ENCODE measurements around the gene BPIFB4.

BPIFB4 gene

DNA sequence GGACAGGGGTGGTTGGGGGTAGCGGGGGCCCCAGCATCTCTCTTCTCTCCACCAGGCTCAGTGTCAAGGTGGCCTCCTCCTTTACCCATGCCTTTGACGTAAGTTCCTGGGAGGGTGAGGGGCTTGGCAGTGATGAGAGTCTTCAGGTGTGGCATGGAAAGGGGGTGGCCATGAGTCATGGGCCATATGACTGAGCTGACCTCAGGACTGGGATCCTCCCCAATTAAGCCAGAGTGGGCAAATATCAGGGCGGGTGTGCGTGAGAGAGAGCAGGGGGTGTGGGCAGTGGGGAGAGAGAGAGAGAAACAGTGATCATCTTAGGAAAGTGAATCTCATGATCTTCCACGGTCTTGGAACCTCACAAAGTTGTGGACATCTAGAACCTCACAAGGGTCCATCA lies 8.2 kb upstream of the BPIFB4 start:
- no peaks in the 10 kb centered on the region for H3K27me3 ChIP-seq
- TF ChIP-seq, protein P1, sequence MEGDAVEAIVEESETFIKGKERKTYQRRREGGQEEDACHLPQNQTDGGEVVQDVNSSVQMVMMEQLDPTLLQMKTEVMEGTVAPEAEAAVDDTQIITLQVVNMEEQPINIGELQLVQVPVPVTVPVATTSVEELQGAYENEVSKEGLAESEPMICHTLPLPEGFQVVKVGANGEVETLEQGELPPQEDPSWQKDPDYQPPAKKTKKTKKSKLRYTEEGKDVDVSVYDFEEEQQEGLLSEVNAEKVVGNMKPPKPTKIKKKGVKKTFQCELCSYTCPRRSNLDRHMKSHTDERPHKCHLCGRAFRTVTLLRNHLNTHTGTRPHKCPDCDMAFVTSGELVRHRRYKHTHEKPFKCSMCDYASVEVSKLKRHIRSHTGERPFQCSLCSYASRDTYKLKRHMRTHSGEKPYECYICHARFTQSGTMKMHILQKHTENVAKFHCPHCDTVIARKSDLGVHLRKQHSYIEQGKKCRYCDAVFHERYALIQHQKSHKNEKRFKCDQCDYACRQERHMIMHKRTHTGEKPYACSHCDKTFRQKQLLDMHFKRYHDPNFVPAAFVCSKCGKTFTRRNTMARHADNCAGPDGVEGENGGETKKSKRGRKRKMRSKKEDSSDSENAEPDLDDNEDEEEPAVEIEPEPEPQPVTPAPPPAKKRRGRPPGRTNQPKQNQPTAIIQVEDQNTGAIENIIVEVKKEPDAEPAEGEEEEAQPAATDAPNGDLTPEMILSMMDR (IDR thresholded peaks at IDR 0.05): no peak
- H3K9me3 ChIP-seq: no peaks in the 10 kb centered on the region
- H3K4me1 ChIP-seq (ENCODE audit: control insufficient read depth in 1 of 2, insufficient read depth in 1 of 2, low read depth in 1 of 2, low read length in 1 of 2): peaks cover 0 to 6% of the 10 kb centered on the region in 2 experiments
- H3K4me3 ChIP-seq (ENCODE audit: low read depth in 1 of 2, low read length in 1 of 2): no peak overlapping the region
- H3K27ac ChIP-seq: no peak overlapping the region
- no peaks in the 10 kb centered on the region for H3K36me3 ChIP-seq

DNA sequence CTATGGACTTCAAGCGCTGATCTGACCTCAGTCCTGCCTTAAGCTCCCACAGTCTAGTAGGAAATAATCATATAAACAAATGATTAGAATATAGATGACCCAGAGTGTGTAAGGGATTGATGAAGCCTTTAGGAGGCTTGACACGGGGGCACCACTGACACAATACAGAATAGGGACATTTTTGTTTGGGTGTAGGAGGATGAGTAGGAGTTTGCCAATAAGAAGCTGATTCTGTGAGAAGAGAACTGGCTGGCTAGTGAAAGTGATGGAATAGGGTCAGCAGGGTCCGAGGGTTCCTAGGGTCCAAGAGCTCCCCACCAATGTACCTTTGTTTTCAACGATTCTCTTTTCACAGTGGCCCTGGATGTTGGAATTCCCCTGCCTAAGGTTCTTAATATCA lies 7.1 kb upstream of the BPIFB4 start:
- H3K27me3 ChIP-seq: no peaks in the 10 kb centered on the region
- H3K4me1 ChIP-seq (ENCODE audit: control insufficient read depth in 1 of 2, insufficient read depth in 1 of 2, low read depth in 1 of 2, low read length in 1 of 2): peaks cover 0 to 6% of the 10 kb centered on the region in 2 experiments
- H3K9me3 ChIP-seq: no peaks in the 10 kb centered on the region
- TF ChIP-seq, protein P1 (IDR thresholded peaks at IDR 0.05): no peak
- H3K4me3 ChIP-seq (ENCODE audit: low read depth in 1 of 2, low read length in 1 of 2): no peak overlapping the region
- no peak overlapping the region for H3K27ac ChIP-seq
- H3K36me3 ChIP-seq: no peaks in the 10 kb centered on the region

DNA sequence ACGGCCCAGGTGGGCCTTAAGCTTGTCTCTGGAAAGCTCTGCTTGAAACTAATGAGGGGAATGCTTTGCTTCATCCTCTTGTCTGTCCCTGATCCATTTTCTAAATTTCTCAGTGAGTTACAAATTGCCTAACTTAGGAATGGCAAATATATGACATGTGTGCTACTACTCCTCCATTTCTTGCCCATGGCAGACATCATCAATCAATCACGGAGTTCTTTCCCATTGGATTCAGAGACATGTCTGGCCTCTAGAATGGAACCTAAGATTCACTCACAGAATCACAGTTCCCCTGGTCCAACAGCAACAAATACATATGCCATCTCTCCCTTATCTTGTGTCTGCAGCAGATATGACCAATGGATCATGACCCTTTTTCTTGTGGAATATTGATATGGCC lies 6.6 kb upstream of the BPIFB4 start:
- no peaks in the 10 kb centered on the region for H3K27me3 ChIP-seq
- H3K27ac ChIP-seq: no peak overlapping the region
- no peak overlapping the region for H3K4me3 ChIP-seq (ENCODE audit: low read depth in 1 of 2, low read length in 1 of 2)
- no peaks in the 10 kb centered on the region for H3K36me3 ChIP-seq
- no peaks in the 10 kb centered on the region for H3K9me3 ChIP-seq
- TF ChIP-seq, protein P1 (IDR thresholded peaks at IDR 0.05): no peak
- H3K4me1 ChIP-seq (ENCODE audit: control insufficient read depth in 1 of 2, insufficient read depth in 1 of 2, low read depth in 1 of 2, low read length in 1 of 2): peaks cover 0 to 3% of the 10 kb centered on the region in 2 experiments

DNA sequence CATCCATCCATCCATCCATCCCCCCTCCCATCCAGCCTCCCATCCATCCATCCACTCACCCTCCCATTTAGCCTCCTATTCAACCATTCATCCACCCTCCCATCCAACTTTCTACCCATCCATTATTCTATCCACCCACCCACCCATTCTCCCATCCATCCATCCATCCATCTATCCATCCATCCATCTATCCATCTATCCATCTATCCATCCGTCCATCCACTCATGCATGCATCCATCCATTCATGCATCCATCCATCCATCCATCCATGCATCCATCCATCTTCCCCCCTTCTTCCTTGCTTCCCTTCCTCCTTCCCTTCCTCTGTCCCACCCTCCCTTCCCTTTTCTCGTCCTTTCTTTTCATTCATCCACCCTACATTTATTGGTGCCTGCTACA lies 4.8 kb upstream of the BPIFB4 start:
- Histone ChIP-seq H3K9me3 (no peaks in the 10 kb centered on the region), H3K27me3 (no peaks in the 10 kb centered on the region), H3K4me1 (ENCODE audit: control insufficient read depth in 1 of 2, insufficient read depth in 1 of 2, low read depth in 1 of 2, low read length in 1 of 2) (no peaks in the 10 kb centered on the region), H3K36me3 (no peaks in the 10 kb centered on the region), H3K27ac (no peak overlapping the region), H3K4me3 (ENCODE audit: low read depth in 1 of 2, low read length in 1 of 2) (no peak overlapping the region)
- TF ChIP-seq, protein P1 (IDR thresholded peaks at IDR 0.05): no peak

DNA sequence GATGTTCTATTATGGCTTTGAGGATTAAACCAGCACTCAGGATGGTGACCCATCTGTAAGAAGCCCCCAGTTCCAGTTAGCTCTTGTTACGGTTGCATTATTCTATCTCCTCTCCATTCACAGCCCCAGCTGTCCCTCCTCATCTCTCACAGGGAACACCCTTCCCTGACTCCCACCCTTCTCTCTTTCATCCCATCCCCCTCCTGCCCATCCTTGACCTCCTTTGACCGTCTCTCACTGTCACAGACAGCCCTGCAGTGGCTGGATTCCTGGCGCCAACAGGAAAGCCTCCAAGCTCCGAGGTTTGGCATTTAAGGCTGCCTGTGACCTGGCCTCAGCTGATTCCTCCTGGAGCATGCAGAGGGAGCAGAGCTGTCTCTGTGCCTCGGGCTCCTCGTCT lies 4.2 kb upstream of the BPIFB4 start:
- no peaks in the 10 kb centered on the region for H3K9me3 ChIP-seq
- H3K4me3 ChIP-seq (ENCODE audit: low read depth in 1 of 2, low read length in 1 of 2): no peak overlapping the region
- H3K27me3 ChIP-seq: no peaks in the 10 kb centered on the region
- H3K4me1 ChIP-seq (ENCODE audit: control insufficient read depth in 1 of 2, insufficient read depth in 1 of 2, low read depth in 1 of 2, low read length in 1 of 2): no peaks in the 10 kb centered on the region
- H3K36me3 ChIP-seq: no peaks in the 10 kb centered on the region
- TF ChIP-seq, protein P1 (IDR thresholded peaks at IDR 0.05): no peak
- no peak overlapping the region for H3K27ac ChIP-seq
